Kidney tubule cell (primary cell): ENCODE results near the gene DCAF5.
A peak's percentile ranks its signal among the peaks of the same experiment; 100 is the strongest.
"Not testable (repeated sequence)": the region's sequence is repeated elsewhere in the genome, so short reads cannot be mapped to it uniquely, and the experiment has no call there.

Experiments
- DNase-seq: peaks from one replicate; pipeline ENCODE4 v3.0.0-alpha.2; 2018; ENCODE audit warnings: low spot score

The DCAF5 gene

DNA sequence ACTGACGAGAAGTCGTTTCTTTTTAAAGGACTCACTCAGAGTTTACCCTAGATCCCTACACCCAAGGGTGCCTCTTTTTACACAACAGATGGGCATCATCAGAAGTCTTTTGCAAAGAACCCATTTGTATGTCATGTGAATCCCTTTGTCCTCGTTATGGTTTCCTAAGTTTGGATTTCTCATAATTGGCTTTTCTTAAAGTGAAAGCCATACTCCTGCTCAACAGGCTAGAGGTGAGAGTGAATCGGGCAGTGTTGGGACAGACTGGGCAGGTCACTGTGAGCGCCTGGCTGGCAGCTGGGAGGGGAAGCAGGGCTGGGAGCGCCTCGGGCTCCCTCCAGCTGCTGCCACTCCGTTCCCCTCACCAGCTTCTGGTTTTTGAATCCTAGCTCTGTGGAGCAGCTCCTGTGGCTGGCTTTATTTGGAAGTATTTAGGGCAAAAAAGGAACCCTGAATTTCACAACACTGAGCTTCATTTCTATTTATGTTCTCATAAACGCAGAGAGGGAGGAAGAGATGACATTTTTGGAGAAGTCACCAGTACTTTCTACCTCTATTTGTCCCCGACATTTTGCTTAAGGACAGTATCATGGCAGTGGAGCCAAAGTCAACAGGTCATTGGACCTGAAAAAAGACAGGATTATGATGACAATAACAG, 110.0 kb downstream of the DCAF5 start:
- DNase-seq = no peak

- DNase-seq = no peak
Observed at GRCh38 chr14:69042299-69042698, 110.6 kb downstream of the DCAF5 start.

DNA sequence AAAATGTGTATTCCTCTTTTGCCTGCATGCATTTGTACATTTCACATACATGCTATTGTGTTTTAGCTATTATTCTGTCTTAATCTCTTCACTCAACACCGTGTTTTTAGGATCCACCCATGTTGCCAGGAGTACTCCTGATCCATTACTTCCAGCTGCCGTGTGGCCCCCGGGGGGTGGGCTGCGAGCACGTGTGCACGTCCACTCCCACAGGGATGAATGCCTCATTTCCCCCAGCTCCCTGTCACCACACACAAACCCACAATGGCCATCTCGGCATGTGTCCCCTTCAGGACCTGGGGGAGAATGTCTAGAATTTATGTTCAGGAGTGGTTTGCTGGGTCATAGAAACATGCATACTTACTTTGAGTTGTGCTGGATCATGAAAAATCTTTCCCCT, 111.1 kb downstream of the DCAF5 start:
- no peak for DNase-seq

DNA sequence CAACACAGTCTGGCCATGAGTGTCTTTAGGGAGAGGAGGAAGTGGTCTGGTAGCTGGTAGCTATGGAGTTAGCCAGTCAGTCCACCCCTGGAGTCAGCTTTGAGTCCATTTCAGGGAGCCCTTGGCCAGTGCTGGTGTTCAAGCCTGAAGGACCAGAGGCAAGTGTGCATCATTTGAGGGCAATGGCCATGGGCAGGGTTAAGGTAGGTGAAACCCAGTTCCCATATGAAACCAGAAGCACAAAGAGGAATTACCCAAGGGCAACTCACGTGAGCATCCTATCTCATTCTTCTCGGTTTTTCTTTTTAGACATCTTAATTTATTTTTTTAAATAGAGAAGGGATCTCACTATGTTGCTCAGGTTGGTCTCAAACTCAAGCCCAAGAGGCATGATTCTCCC, 112.6 kb downstream of the DCAF5 start:
- no peak for DNase-seq

DNA sequence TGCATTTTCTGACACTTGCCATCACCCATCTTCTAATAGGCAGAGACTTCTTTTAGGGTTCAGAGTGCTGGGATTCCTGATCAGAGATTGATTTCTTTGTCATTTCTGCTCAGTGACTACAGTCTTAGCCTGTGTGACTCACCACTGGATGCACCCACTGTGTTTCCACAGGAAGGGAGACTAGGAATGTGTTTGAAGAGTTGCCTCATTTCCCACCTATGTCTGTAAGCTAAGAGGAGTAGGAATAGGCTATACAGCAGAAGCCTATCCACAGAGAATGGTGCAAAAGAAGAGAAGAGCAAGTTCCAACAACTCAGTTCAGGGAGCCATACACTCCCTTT, 113.7 kb downstream of the DCAF5 start:
- peak; percentile 91 for DNase-seq

DNA sequence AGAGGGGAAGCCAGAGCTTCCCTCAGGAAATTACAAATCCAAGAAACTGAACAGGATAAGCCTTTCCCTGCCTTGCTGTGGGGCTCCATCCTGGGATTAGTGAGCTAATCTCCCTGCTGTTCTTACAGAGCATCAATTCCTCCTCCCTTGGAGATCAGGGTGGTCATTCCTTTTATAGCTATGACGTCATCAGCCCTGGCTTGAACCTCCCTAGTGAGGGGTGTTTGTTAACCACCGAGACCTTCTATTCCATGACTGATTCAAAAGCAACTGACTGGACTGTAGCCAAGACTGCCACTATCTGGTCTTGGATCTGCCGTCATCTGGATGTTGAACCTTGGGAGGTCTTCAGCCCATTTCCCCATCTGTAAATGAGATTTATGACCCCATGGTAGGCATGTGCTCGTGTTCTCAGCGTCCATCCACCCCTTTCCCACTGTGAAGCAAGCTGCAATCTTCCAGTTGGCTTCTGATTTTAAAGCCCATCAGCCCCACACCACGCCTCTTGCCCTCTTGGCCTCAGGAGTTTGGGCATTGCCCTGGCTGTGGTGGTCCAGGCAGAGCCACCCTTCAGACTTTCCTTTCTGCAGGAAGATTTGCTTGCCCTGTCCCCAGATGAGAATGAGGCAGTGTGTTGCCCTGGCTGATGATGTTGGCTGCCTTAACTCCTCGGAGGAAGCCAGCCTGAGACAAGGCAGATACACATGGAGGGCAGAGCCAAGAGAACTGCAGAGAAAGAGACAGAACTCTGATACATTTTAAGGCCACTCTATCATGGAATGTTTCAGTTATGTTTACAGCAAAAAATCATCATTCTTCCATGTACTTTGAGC, 114.2 kb downstream of the DCAF5 start:
- peak; percentile 90 for DNase-seq

DNA sequence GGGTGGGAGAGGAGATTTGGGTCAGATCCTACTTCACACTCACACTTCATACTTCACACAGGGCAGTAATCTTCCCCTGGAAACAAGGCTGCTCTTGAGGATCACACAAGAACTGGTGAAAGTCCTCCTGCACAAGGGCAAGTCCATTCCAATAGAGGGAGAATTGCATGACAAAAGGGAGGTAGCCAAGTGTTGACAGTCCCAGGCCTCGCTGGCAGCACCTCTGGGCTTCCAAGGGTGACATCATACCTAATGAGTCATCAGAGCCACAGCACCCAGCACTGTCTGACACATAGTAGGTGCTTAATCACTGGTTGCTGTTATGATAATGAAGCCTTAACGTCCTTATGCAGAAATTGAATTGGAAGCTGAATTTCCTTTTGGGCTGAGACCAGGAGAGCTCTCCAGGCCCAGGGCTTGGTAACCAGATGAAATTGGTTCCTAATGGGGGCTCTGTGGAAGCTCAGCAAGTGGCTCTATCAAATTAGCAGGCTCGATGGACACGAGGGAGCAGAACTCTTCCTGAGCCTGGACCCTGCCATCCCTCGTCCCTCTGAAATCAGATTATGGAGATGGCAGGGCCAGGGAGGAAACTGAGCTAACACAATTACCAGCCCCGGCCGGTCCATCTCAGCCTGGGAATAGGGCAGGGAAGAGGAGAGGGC, 115.0 kb downstream of the DCAF5 start:
- DNase-seq = peak; percentile 76

- DNase-seq = no peak
Observed at GRCh38 chr14:69036757-69037506, 116.0 kb downstream of the DCAF5 start.

DNA sequence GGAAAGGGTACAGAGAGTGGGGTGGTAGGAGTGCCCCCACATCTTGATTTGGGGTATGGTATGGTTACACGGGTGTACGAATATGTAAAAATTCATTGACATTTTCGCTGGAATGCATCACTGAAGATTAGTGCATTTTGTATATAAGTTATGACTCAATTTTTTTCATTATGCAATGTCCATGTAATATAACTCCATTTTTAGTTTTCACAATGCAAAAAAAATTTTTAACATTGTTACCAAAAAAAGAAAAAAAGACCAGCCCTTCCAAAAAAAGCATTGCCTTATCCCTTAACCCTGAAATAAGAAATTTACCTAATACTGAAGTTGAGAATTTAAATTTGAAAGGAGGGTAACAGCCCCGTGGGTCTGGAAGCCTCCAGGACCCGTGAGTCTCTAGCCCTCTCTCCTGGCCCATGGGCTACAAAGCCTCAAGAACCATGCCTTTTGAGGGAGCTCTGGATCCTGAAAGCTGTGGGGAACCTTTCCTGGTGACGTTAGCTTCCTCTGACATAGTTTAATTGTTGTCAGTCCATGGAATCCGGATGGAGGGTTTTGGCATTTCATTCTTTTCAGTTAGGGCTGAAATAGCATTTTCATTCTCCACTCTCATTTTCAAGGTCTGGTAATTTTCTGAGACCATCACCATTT, 118.2 kb downstream of the DCAF5 start:
- no peak for DNase-seq

- DNase-seq = no peak
Observed at GRCh38 chr14:69027242-69027913, 125.5 kb downstream of the DCAF5 start.

DNA sequence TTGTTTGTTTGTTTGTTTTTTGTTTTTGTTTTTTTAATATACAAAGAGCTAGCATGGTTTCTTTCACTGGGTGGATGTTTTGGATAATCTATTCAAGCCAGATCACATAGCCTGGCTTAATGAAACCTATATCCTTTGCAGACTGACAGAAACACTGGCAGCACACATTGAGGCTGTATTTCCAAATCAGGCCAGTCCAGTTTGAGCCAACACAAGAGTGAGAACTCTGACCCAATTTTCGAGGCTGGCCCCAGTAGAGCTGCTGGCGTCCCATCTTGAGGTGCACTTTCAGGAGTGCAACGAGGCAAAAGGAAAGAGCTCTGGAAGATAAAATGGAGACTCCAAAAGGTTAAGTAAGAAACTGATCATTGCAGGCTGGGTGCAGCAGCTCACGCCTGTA, 129.9 kb downstream of the DCAF5 start:
- no peak for DNase-seq

- not testable (repeated sequence) for DNase-seq
Observed at GRCh38 chr14:69022093-69022492, 130.8 kb downstream of the DCAF5 start.

DNA sequence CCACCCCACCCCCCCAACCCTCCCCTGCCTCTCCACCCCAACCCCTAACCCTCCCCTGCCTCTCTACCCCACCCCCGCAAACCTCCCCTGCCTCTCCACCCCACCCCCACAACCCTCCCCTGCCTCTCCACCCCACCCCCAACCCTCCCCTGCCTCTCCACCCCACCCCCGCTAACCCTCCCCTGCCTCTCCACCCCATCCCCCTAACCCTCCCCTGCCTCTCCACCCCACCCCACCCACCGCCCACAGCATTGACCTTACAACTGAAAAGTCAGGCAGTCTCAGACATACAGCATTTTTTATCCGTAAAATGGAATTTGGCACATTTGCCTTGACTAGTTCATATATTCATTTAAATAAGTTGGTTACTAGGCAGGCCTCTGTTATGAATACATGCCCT, 135.2 kb downstream of the DCAF5 start:
- DNase-seq = no peak

DNA sequence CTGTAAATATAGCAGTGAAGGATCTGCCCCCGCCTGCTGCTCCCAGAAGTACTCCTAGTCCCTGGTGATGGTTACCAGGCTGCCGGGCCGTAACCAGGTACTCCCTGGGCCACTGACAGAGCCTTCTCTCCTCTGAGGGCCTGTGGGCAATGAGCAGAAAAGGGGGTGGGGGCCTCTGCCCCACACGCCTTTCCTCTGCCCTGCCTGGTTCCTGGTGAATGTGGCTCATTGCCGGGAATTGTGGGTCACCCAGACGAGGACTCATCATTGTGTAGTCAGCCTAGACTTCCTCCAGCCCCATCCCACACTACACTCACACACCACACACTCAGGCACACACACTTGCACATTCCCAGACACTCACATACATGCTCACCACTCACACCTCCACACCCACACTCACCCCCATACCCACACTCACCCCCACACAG, 138.1 kb downstream of the DCAF5 start:
- peak; percentile 29 for DNase-seq

- no peak for DNase-seq
Observed at GRCh38 chr14:69013943-69014782, 138.8 kb downstream of the DCAF5 start.

DNA sequence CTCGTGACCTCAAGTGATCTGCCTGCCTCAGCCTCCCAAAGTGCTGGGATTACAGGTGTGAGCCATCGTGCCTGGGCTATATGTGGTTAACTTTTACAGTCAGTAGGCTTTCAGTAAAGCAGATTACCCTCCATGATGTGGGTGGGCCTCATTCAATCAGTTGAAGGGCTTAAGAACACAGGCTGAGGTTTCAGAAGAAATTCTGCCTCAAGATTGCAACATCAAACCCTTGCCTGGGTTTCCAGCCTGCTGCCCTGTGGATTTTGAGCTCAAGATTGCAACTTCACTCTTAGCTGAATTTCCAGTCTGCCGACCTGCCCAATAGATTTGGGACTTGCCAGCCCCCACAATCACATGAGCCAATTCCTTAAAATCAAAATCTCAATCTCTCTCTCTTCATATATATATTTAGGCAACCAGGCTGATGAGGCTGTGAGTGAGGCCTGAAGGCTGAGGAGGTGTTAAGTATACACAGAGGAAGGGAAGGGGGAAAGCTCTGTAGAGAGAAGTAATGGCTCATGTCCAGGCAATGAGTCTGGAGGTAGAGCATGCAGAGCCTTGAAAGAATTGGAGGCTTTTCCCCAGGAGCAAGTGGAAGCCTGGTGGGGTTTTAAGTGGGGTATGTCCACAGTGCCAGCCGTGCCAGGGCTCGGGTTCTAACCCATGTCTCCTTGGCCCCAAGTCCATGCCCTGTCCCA, 140.5 kb downstream of the DCAF5 start:
- no peak for DNase-seq

- DNase-seq = no peak
Observed at GRCh38 chr14:69010648-69011047, 142.3 kb downstream of the DCAF5 start.

- no peak for DNase-seq
Observed at GRCh38 chr14:69008421-69008884, 144.5 kb downstream of the DCAF5 start.

GRCh38 chr14:69006346-69006745, 146.6 kb downstream of the DCAF5 start:
- DNase-seq = no peak
